ENCODE data around the gene PACRG.
"Not testable (repeated sequence)": the region's sequence is repeated elsewhere in the genome, so short reads cannot be mapped to it uniquely, and the experiment has no call there.

The PACRG gene

DNA sequence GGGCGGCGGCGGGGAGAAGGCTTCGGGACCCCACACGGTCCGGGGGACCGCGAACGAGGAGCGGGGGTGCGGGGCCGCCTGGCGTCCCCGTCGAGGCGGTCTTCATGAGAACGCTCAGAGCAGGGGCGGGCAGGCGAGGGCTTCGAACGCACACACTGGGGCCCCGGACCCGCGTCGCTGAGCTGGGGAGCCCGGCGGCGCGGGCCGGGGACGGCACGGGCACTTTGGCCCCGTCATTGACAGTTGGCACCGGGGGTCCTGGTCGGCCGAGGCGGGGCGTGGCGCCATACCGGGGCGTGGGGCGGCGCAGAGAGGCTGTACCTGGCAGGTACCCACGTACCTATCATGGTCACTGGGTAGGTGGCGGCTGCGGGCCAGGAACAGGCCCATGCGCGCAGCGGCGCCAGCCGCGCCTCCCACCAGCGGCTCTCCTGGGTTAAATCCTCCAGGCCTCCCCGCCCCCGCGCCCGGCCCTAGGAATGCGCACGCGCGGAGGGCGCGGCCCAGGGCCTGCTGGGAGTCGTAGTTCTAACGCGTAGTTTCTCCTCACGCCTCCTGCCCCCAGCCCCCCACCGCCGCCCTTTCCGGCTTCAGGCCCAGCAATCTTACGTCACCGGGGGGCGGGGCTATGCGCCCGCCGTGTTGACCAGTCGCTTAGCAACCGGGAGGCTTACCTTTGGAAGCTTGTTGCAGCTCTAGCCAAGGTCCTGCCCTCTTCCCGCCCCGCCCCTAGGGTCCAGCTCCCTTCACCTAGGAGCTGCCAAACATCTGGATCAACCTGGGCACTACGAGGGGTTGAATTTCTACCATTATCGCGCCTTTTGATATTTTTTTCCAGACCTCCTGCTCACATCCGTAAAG is at the start of gene PACRG, which contains the start of gene PRKN:
Gene PACRG (plus strand): TSS at position 653 of the 861 bp plus-strand sequence.
Gene PRKN (minus strand): TSS at position 445 of the 861 bp plus-strand sequence.
- DNase-seq (ENCODE audit: low read depth in 2 of 2): peak; percentile 94

DNA sequence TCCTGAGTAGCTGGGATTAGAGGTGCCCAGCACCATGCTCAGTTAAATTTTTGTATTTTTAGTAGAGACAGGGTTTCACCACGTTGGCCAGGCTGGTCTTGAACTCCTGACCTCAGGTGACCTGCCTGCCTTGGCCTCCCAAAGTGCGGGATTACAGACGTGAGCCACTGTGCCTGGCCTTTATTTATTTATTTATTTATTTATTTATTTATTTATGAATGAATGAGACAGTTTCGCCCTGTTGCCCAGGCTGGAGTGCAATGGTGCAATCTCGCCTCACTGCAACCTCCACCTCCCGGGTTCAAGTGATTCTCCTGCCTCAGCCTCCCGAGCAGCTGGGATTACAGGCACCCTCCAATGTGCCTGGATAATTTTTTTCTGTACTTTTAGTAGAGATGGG is 48.9 kb upstream of the PACRG start:
- not testable (repeated sequence) for DNase-seq (ENCODE audit: low read depth in 2 of 2)

DNA sequence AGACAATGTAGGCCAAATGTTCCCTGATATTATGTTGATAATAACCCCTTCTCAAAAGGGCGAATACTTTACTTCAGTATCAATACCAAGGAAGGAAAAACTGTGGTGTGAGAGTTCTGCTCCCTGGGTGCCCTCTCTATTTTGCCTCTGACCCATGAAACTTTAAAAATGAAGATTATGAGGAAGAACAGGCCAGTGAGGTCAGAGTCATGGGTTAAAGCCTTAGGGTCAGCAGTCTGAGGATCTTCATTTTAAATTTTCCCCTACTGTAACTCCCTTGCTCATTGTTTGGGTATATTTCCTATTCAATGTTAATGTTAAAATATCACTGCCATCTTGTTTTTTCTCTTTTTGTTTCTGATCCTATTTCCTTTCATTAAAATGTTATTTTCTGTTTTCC is 48.1 kb upstream of the PACRG start:
- DNase-seq (ENCODE audit: low read depth in 2 of 2): no peak

DNA sequence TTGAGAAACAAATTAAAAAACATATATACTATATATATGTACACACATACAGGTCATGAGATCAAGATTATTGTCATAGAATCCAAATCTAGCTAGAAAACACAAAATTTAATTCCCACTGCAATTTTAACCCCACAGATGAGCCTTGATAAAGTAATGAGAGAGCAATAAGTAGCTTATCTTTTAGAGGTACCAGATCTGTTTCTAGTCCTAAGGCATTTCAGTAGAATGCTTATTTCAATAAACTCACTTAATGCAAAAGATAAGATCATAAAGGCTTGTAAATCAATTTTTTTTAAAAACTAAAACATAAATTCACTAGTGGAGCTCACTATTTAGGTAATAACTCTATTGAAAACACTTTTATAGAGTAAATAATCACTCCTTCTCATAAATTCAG is 47.4 kb upstream of the PACRG start:
- no peak for DNase-seq (ENCODE audit: low read depth in 2 of 2)

DNA sequence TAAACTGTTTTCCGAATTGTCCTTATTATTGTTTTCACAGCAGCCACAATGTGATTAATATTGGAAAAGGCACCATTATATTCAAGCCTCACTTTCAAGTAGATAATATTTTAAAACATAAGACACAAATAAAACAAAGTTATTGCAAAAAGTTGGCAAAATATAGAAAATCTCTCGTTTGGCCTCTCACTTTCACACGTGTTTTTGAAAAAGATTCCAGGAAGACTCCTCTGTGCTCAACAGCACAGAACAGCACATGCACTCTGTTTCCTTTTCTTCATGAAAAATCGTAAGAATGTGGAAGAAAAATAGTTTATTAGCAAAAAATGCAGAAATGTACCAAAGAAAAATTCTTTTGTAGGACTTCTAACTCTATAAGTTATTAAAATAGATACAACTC is 46.9 kb upstream of the PACRG start:
- no peak for DNase-seq (ENCODE audit: low read depth in 2 of 2)

DNA sequence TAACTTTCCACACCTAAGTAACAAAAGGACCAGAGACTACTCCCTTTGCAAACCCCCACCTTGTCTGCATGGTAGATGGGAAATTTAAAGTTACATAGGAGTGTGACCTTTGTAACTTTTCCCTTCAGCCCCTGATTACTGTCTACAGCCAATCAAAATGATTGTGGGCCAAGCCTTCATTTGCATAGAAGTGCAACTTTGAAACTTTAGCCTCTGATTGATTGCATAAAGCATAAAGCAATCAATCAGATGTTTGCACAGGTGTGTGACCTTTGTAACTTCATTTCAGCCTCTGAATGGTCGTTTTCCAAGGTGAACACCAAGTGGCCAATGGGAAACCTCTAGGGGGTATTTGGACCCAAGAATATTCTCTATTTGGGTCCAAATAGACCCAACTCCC is 46.3 kb upstream of the PACRG start:
- no peak for DNase-seq (ENCODE audit: low read depth in 2 of 2)

DNA sequence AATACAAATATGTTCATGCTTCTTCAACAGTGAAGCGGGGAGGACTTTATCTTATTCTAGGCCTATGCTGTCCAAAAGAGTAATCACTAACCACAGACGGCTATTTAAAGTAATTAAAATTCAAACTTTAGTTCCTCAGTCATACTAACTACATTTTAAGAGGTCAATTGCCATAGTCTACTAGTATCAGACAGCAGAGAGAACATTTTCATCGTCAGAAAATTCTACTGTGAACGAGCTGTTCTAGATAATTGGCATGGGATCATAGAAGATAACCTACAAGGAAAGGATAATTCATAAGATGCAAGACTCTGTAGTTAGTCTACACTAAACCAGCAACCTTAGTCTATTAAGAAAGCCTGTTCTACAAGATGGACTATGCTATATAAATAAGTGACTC is 44.6 kb upstream of the PACRG start:
- no peak for DNase-seq (ENCODE audit: low read depth in 2 of 2)

DNA sequence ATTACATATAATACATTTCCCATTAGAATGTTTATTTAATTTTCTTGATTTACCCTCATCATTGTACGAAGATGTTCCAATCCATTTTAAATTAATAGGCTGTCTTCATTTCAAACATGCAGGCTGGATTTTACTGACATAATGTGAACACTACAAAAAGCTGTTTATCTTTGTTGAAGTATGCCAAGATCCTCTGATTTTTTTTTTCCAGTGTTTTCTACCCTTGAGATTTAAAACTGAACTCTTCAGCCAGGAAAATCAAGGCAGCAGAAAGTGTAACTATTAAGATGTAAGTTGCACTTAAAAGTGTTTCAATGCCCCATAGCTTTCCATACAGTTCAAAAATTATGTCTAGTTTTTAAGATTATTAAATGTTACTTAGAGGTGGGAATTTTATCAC is 43.7 kb upstream of the PACRG start:
- no peak for DNase-seq (ENCODE audit: low read depth in 2 of 2)

DNA sequence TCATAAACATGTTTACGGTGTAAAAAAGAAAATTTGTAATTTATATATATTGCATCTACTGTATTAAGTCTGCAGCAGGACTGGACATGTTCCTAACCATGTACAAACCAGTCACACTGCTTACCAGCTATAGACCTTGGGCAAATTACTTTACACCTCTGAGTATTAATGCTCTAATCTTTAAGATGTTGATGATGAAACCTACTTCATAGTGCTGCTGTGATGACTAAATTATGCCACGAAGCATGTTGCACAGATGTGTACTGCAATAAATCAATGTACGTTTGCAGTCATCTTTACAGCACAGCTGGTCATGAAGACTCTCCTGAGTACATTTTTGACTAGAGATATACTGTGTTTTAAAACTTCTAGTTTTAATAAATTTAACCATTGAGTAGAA is 42.8 kb upstream of the PACRG start:
- no peak for DNase-seq (ENCODE audit: low read depth in 2 of 2)

DNA sequence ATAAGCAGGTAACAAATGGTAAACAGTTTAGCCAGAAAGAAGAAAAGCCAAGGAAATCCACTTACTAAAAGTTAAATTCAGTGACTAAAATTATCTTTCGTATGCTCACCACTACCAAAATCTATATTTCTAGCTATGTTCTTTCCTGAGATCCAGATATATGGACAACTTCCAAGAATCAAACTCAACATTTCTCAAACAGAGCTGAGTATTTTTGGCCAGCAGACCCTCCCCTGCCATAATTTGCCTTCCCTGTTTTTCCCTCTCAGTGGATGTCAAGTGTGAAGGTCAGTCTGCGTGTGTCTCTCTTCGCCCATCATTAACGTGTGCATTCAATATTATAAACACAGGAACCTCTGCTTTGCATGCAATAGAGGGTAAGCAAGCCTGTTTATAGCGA is 42.2 kb upstream of the PACRG start:
- DNase-seq (ENCODE audit: low read depth in 2 of 2): no peak

DNA sequence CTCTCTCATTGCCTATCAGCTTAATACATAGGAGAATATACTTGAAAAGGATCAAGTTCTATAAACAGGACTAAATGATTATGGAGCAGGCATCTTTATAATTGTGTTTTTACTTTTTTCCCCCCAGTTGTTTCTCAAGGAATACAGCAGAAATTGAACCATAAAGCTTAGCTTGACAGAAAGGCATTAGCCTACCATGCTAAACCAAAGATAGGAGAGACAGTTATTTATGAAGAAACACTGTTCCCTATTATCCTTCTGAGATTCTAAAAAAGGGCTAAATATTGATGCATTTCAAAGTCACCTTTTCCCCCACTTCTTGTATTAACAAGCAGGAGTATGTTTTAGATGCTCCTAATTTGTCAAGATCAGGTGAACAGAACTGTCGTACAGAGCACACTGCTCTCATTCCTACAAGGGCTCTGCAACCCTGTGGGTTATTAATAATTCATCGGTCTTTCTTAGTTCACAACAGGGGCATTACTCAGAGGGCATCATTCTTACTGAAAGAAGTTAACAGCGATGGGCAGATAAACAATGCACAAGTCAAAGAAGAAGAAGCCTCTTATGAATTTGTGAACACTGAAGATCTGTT is 38.9 kb upstream of the PACRG start:
- DNase-seq (ENCODE audit: low read depth in 2 of 2): no peak

DNA sequence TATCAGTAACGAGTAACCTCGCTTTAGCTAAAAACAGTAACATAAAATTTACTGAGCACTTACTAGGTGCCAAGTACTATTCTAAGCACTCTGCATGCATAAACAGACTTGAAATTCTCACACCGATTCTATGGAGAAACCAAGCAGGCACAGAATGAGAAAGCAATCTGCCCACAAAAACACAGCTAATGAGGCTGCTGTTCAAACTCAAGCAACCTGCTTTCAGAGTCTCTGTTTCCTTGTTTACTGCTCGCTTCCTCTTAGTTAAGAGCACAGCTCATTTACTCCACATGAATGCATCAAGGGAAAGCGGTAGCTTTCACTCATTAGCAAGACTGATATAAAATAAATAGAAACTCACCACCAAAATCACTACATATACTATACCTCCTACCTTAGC is 37.6 kb upstream of the PACRG start:
- DNase-seq (ENCODE audit: low read depth in 2 of 2): no peak

DNA sequence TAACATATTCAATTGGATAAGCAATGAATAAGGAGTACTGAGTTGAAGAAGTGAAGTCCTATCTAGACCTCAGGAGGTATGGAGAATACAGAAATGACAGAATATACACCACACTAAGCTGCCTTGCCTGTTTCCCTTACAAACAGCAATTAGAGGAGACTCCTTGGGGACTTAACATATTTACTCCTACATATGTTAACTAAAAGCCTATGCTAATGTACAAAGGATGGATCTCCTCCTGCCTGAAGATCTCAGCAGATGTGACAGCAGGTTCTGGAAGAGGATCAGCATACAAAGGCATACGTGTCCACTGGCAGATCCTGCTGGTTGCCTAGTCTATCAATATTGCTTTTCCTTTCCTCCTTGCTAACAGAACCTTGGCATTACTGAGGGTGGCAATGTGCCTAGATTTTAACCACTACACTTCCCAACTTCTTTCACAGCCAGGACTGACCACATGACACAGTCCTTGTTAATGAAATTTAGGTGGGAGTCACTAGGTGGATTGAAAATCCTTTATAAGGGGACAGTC is 29.8 kb upstream of the PACRG start:
- DNase-seq (ENCODE audit: low read depth in 2 of 2): no peak

DNA sequence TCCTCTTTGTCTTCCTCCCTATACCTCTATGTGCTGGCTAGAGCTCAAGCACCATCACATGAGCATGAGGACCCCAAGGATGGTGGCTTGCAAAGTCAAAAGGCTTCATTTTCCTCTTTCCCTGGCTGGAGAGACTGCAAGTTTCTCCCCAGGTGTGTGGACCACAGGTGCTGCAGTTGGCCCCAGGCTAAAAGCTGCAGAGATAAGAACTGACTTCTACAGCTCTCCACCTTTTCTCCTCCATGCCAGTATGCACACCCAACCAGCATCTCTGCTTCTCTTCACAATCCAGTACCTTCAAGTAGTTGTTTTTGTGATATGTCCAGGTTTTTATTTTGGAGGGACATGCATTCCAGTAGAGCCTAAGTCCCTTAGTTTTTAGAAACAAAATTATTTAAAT is 29.3 kb upstream of the PACRG start:
- no peak for DNase-seq (ENCODE audit: low read depth in 2 of 2)

DNA sequence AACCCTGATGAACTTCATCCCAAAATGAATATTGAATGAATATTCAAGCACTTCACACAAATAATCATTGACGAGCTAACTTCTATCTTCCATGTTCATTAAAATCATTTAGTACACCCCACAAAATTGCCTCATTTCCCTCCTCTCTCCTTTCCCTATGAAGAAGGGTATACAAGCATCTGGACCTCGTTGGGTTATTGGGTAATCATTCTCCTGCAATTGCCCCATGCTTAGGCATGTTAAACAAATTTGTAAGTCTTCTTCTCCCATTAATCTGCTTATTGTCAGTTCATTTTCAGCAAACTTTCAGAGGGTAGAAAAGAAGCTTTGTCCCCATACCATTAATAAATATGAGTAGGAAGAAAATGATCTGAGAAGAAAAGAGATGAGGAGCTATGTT is 27.8 kb upstream of the PACRG start:
- no peak for DNase-seq (ENCODE audit: low read depth in 2 of 2)

DNA sequence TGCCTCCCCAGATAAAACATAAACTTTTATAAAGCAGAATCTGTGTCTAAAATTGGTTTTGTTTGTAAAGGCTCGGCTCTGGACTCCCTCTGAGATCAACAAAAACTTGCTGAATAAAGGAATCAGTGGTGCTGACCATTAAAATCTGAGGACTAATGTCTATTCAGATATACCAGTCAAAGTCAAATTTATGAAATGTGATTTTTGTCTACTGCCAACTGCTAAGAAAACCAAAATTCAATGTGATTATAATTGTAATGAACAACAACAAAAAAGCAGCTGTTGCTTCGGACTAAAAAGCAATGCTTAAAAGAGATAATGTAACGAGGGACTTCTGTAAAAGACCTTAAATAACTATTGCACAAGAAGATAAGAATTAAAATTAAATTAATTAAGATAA is 26.8 kb upstream of the PACRG start:
- no peak for DNase-seq (ENCODE audit: low read depth in 2 of 2)

DNA sequence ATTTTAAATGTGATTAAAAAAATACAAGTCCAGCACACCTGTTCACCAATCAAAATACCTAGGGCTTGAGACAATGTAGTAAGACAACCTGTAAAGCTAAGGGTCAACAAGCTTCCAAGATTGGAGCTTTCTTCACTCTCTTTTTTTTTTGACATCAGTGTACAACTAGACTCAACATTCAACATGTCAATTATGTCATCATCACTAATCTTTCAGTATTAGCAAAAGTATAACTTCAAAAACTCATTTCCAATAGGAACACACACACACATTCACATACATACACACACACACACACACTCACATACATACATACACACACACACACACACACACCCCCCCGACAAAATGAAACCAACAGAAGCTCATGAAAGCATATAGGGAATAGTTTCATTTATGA is 26.2 kb upstream of the PACRG start:
- no peak for DNase-seq (ENCODE audit: low read depth in 2 of 2)

DNA sequence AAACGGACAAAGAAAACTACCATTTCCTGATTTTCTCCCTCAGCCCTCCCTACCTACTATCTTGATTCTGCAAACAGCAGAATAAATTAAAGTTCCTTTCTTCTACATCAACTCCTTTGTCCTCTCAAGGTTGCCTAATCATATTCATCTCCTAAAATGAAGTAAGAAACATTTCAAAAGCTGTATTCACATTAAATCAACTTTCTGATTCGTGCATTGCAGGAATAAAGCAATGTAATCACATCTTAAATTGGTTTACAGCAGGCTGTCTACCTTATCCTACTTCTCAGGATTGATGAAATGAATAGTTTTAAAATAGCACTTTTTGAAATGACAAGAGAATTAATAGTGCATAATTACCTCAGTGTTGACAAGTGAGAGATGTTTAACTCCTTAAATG is 25.3 kb upstream of the PACRG start:
- DNase-seq (ENCODE audit: low read depth in 2 of 2): no peak

DNA sequence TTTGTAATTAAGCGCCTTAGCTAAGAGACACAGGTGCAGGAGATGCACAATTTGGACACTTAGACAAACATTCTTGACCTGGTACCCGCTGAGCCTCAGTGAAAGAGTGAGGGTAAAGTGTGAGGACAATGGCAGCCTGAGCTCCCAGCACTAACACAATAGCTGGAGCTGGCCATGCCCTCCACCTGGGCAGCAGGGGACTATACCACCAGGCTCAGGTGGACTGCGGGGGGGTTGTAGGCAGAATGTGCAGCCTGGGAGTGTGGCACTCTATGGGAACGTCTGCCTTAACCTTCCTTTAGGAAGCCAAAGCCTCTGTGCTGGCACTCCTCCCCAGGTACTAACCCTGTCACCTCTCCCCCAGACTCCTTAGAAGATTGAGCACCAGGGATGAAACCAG is 23.8 kb upstream of the PACRG start:
- no peak for DNase-seq (ENCODE audit: low read depth in 2 of 2)

DNA sequence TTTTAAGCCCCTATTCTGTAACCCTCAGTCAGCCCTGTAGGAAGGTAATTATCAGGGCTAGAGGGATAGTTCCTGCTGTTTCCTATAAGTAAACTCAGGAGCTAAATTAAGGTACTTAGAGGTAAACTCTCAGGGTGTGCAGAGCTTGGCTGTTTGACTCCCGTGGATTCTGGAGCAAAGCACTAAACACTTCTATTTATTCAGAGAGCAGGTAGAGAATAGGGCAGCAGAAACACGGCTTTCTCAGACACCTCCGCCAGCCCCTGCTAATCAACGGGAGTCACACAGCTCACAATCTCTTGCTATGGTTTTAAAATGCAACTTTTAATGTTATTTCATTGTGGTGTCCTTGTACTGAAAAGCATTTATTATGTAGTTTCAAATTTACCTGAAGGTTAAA is 22.0 kb upstream of the PACRG start:
- no peak for DNase-seq (ENCODE audit: low read depth in 2 of 2)

DNA sequence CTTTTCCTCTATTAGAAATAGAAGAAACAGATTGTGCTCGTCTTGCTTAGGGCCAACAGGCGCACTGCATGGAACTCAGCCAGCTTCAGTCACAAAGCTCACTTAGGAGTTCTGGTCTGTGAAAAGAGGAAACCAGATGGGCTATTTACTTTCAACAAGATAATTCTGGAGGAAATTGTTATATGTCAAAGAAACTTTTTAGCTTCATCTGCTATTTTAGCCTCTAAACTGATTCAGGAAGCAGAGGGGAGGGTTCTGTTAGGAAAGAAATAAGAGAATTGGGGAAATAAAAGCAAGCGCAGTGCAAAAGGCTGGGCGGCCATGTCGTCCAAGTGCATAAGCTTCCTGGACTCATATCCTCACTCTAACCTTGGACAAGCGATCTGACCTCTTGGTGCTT is 21.5 kb upstream of the PACRG start:
- no peak for DNase-seq (ENCODE audit: low read depth in 2 of 2)

DNA sequence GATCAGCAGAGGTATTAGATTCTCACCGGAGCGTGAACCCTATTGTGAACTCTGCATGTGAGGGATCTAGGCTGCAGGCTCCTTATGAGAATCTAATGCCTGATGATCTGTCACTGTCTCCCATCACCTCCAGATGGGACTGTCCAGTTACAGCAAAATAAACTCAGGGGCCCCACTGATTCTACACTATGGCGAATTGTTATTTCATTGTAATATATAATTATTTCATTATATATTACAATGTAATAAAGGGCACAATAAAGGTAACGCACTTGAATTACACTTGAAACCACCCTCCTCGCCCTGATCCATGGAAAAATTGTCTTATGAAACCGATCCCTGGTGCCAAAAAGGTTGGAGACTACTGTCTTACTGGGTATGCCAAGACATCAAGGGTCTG is 18.8 kb upstream of the PACRG start:
- DNase-seq (ENCODE audit: low read depth in 2 of 2): no peak

DNA sequence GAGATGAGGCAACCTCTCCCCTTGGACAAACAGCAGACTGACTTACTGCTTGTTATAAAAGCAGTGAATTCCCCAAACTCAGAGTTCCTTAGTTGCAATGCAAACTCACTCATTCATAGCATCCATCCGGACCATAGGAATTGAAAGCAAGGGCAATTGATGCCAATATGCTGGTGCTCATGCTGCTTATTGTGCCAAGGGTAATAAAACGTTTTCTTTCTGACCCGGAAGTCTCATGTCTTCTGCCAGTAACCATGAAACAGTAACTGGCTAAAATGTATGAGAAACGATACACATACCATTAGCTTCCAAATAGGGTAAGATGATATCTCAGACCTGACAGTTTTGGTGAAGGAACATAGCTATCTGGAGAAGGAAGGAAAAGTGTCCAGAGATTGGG is 18.3 kb upstream of the PACRG start:
- no peak for DNase-seq (ENCODE audit: low read depth in 2 of 2)

Measured in activated CD8-positive, alpha-beta memory T cell treated with anti-CD3 and anti-CD28 coated beads for 4 hours (primary cell).